HCT116 (cell line): ENCODE results near the gene CRELD2. TPM values are rescaled to one million over a fixed set of nuclear protein-coding genes. Genes with fewer than 3 reads are reported as not detected.
A peak's percentile ranks its signal among the peaks of the same experiment; 100 is the strongest.

ENCODE experiments used
- ATAC-seq: fragments of 200-7000 bp; cut with Tn5 transposase; 2 replicates; pipeline ENCODE4 v1.9.1; 2020; ENCODE audit warnings: mild to moderate bottlenecking, moderate library complexity
- BruUV-seq: library from RNA; stranded (reverse); fragments of 400-500 nt; replicated peaks from 2 replicates; lab custom pipeline; 2021; lab: Mats Ljungman, UMichigan
- CTCF ChIA-PET: fragments of 300-600 bp; sonication (Branson Sonifier 250); formaldehyde crosslinking; loops from one replicate; lab custom pipeline; 2021; ENCODE audit warnings: antibody characterized with exemption; lab: Charles Lee
- POLR2A ChIA-PET: fragments of 300-600, 350-600 bp; sonication (Branson Sonifier 250); formaldehyde crosslinking; loops from one replicate; lab custom pipeline; 2021; ENCODE audit warnings: antibody characterized with exemption; lab: Charles Lee
- RAD21 ChIA-PET, 2 experiments: fragments of 300-600 bp; sonication (Branson Sonifier 250); formaldehyde crosslinking; loops; one replicate each; lab custom pipeline; 2023; ENCODE audit warnings: low total read pairs in 2 of 2; ENCODE audit not compliant: uncharacterized antibody in 2 of 2, unreplicated experiment in 2 of 2, low non-redundant PET in 1 of 2; lab: Charles Lee
- DNase-seq: peaks from one replicate; pipeline ENCODE4 v3.0.0-alpha.2; 2010; ENCODE audit warnings: low read depth, low spot score
- H2AFZ ChIP-seq: fragments of 200-600 bp; shearing (Covaris generic), sonication (generic); 2 replicates; pipeline ENCODE4 v1.6.1; 2017; ENCODE audit warnings: low read depth, mixed run types, mixed read lengths, antibody characterized with exemption, low read length; ENCODE audit not compliant: poor library complexity, severe bottlenecking
- H3K27ac ChIP-seq: 2 replicates; pipeline ENCODE4 v1.5.1; 2012; ENCODE audit warnings: low read depth, low read length
- H3K27me3 ChIP-seq: fragments of 200-600 bp; sonication (generic); 2 replicates; pipeline ENCODE4 v1.6.1; 2016; ENCODE audit warnings: mixed run types, low read length, mixed read lengths; ENCODE audit not compliant: insufficient read depth
- H3K36me3 ChIP-seq, 2 experiments: fragments of 200-500 bp in 1 of 2; fragments of 200-600 bp in 1 of 2; sonication (Bioruptor generic) in 1 of 2; sonication (generic) in 1 of 2; 2 replicates each; pipeline versions ENCODE4 v1.5.1 to v1.6.1; 2014 to 2016; ENCODE audit warnings: low read length in 2 of 2, inconsistent platforms in 1 of 2, mixed read lengths in 1 of 2, mixed run types in 1 of 2; ENCODE audit not compliant: insufficient read depth in 2 of 2, control insufficient read depth in 1 of 2
- H3K4me1 ChIP-seq, 2 experiments: fragments of 200-600 bp in 1 of 2; sonication (generic) in 1 of 2; 2 replicates each; pipeline versions ENCODE4 v1.5.1 to v1.6.1; 2012 to 2017; ENCODE audit warnings: low read length in 2 of 2, inconsistent platforms in 1 of 2, mild to moderate bottlenecking in 1 of 2, mixed read lengths in 1 of 2, mixed run types in 1 of 2, moderate library complexity in 1 of 2; ENCODE audit not compliant: insufficient read depth in 2 of 2, control insufficient read depth in 1 of 2
- H3K4me2 ChIP-seq: fragments of 200-600 bp; sonication (generic); 2 replicates; pipeline ENCODE4 v1.6.1; 2017; ENCODE audit warnings: mixed run types, low read length, mixed read lengths
- H3K4me3 ChIP-seq, 2 experiments: fragments of 200-600 bp in 1 of 2; sonication (generic) in 1 of 2; replicated peaks in 1 of 2; 2 replicates each; pipeline ENCODE4 v1.5.1; 2011 to 2016; ENCODE audit warnings: low read length in 2 of 2, control low read depth in 1 of 2, low read depth in 1 of 2, mild to moderate bottlenecking in 1 of 2, mixed read lengths in 1 of 2, mixed run types in 1 of 2
- H3K79me2 ChIP-seq: fragments of 200-600 bp; sonication (generic); 2 replicates; pipeline ENCODE4 v1.6.1; 2017; ENCODE audit warnings: mild to moderate bottlenecking, mixed run types, low read length, moderate library complexity, mixed read lengths; ENCODE audit not compliant: insufficient read depth
- H3K9ac ChIP-seq: fragments of 200-600 bp; sonication (generic); 2 replicates; pipeline ENCODE4 v1.6.1; 2016; ENCODE audit warnings: low read length, mixed read lengths
- H3K9me2 ChIP-seq: fragments of 200-600 bp; sonication (generic), shearing (Covaris generic); 2 replicates; pipeline ENCODE4 v1.6.1; 2017; ENCODE audit warnings: mixed run types, mild to moderate bottlenecking, moderate library complexity; ENCODE audit not compliant: insufficient read depth
- H3K9me3 ChIP-seq, 2 experiments: fragments of 200-500 bp in 1 of 2; fragments of 200-600 bp in 1 of 2; sonication (Bioruptor generic) in 1 of 2; sonication (generic) in 1 of 2; 2 replicates each; pipeline ENCODE4 v1.6.1; 2014 to 2017; ENCODE audit warnings: low read length in 2 of 2, mixed read lengths in 2 of 2, inconsistent platforms in 1 of 2, low read depth in 1 of 2, mild to moderate bottlenecking in 1 of 2, mixed run types in 1 of 2, moderate library complexity in 1 of 2; ENCODE audit not compliant: control insufficient read depth in 1 of 2, insufficient read depth in 1 of 2
- H4K20me1 ChIP-seq: fragments of 200-600 bp; sonication (generic), shearing (Covaris generic); 2 replicates; pipeline ENCODE4 v1.6.1; 2017; ENCODE audit warnings: mixed run types, mild to moderate bottlenecking, moderate library complexity; ENCODE audit not compliant: insufficient read depth
- CBX3 ChIP-seq: IDR thresholded peaks from 2 replicates; pipeline ENCODE4 v1.6.1; 2012; ENCODE audit warnings: low read depth
- CEBPB ChIP-seq: IDR thresholded peaks from 2 replicates; pipeline ENCODE4 v1.6.1; 2012; ENCODE audit warnings: low read depth
- EGR1 ChIP-seq: IDR thresholded peaks from 2 replicates; pipeline ENCODE4 v1.6.1; 2012; ENCODE audit warnings: low read depth
- ELF1 ChIP-seq: IDR thresholded peaks from 2 replicates; pipeline ENCODE4 v1.6.1; 2012; ENCODE audit warnings: low read depth, borderline replicate concordance
- EZH2 ChIP-seq: fragments of 200-600 bp; sonication (generic); IDR thresholded peaks from 2 replicates; pipeline ENCODE4 v1.6.1; 2017; ENCODE audit warnings: antibody characterized with exemption, mixed run types
- EZH2phosphoT487 ChIP-seq: fragments of 200-600 bp; IDR thresholded peaks from 2 replicates; pipeline ENCODE4 v1.6.1; 2018; ENCODE audit warnings: antibody characterized with exemption, borderline replicate concordance
- FOSL1 ChIP-seq: IDR thresholded peaks from 2 replicates; pipeline ENCODE4 v1.6.1; 2012; ENCODE audit warnings: low read depth
- SIN3A ChIP-seq: IDR thresholded peaks from 2 replicates; pipeline ENCODE4 v1.6.1; 2012; ENCODE audit warnings: low read depth
- SRF ChIP-seq: IDR thresholded peaks from 2 replicates; pipeline ENCODE4 v1.6.1; 2012; ENCODE audit warnings: low read depth
- TCF7L2 ChIP-seq: IDR thresholded peaks from 2 replicates; pipeline ENCODE4 v1.7.0; 2011; ENCODE audit warnings: borderline replicate concordance, inconsistent platforms; ENCODE audit not compliant: insufficient read depth, insufficient read length; ENCODE audit errors: extremely low read depth
- YY1 ChIP-seq: IDR thresholded peaks from 2 replicates; pipeline ENCODE4 v1.6.1; 2011; ENCODE audit warnings: low read length, low read depth, moderate library complexity, mild to moderate bottlenecking; ENCODE audit not compliant: insufficient replicate concordance; ENCODE audit errors: extremely low read depth
- ZFX ChIP-seq: fragments of 450-650 bp; IDR thresholded peaks from 2 replicates; pipeline ENCODE4 v1.6.1; 2017
- ZNF274 ChIP-seq: fragments of 200-500 bp; sonication (Bioruptor generic); IDR thresholded peaks from 2 replicates; pipeline ENCODE4 v1.6.1; 2014; ENCODE audit warnings: mild to moderate bottlenecking, low read depth, low read length, inconsistent platforms
- intact Hi-C: fragments of 100-400 bp; cut with micrococcal nuclease; formaldehyde crosslinking; loops from 2 replicates; pipeline ENCODE4 v1.10.0; 2022
- total RNA-seq: library from RNA; stranded (reverse); gene quantifications from one replicate; pipeline ENCODE4 v1.2.1, GENCODE V29; 2021; ENCODE audit not compliant: unreplicated experiment
- TF ChIP-seq, protein P1 (sequence below): IDR thresholded peaks from 2 replicates; pipeline ENCODE4 v1.6.1; 2012; ENCODE audit warnings: low read depth
- TF ChIP-seq, protein P2 (sequence below): IDR thresholded peaks from 2 replicates; pipeline ENCODE4 v1.6.1; 2012
- TF ChIP-seq, protein P3 (sequence below), 3 experiments: fragments of 200-600 bp in 1 of 3; sonication (generic) in 1 of 3; IDR thresholded peaks in 2 of 3; conservative IDR thresholded peaks in 1 of 3; 2 replicates each; pipeline ENCODE4 v1.5.1; 2012 to 2017; ENCODE audit warnings: low read depth in 2 of 3, low read length in 2 of 3, antibody characterized with exemption in 1 of 3, borderline replicate concordance in 1 of 3, control low read depth in 1 of 3, mild to moderate bottlenecking in 1 of 3, mixed read lengths in 1 of 3, mixed run types in 1 of 3, moderate library complexity in 1 of 3; ENCODE audit not compliant: insufficient read depth in 1 of 3
- TF ChIP-seq, protein P4 (sequence below): IDR thresholded peaks from 2 replicates; pipeline ENCODE4 v1.6.1; 2012
- TF ChIP-seq, protein P5 (sequence below): IDR thresholded peaks from 2 replicates; pipeline ENCODE4 v1.6.1; 2011; ENCODE audit warnings: mild to moderate bottlenecking, low read length, moderate library complexity; ENCODE audit not compliant: insufficient replicate concordance; ENCODE audit errors: extremely low read depth

The CRELD2 gene
- total RNA-seq, 1 experiment from 2014 or later = 45.8 TPM

DNA sequence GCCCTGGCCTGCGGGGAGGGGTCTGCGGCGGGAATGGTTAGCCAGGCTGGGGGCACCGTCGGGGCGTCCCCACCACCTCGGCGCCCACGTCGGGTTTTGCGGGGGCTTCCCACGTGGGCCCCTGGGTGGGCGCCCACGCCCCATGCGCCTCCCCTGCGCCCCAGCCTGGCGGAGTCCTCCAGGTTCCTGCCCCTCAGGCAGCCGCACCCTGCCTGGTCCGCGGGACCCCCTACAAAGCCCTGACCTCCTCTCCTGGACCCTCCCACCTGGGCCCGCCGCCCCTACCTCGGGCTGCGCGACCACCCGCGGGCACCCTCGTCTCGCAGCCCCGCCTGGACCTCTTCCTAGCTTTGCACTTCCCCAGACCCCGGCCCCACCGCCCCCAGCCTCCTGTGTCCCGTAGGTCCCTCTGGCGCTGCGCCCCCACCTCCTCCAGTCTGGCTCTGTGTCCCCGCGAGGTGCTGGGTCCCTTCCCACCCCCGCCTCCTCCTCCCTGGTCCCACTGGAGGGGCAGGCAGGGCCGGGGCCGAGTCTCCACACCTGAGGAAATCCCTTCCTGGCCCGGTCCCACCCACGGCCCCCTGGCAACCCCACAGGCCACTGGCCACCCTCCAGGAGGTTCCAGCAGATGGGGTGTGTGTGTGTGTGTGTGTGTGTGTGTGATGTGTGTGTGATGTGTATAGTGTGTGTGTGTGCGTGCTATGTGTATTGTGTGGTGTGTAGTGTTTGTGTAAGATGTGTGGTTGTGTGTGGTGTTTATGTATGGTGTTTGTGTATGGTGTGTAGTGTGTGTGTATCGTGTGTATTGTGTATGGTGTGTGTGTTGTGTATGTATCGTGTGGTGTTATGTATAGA, 54.0 kb downstream of the CRELD2 start:
- H3K4me3 ChIP-seq = peak overlapping the region; percentile 61 to 67

More for the DNA sequence above, 54.0 kb downstream of the CRELD2 start:
- Histone ChIP-seq H3K9me3 (no peaks in the 10 kb centered on the region), H3K9ac (peak overlapping the region; percentile 85), H3K27ac (peak overlapping the region; percentile 100), H4K20me1 (no peaks in the 10 kb centered on the region), H3K4me2 (peak overlapping the region; percentile 95), H3K9me2 (no peaks in the 10 kb centered on the region), H3K27me3 (no peaks in the 10 kb centered on the region), H3K79me2 (no peaks in the 10 kb centered on the region), H3K4me1 (peaks cover 38 to 72% of the 10 kb centered on the region in 2 experiments), H2AFZ (no peak overlapping the region), H3K36me3 (no peaks in the 10 kb centered on the region)
- intact Hi-C loops = no loop called here
- no TSS peak for BruUV-seq
- CTCF ChIA-PET = interaction anchor here (1.3 kb wide), 1 partner anchor 41 kb away, joined by 5 read pairs; no protein-coding TSS in a partner anchor
- DNase-seq (no peak), ATAC-seq (no peak)
- no peak for TF ChIP-seq CBX3
- no peak for TF ChIP-seq SIN3A
- TF ChIP-seq, protein P1, sequence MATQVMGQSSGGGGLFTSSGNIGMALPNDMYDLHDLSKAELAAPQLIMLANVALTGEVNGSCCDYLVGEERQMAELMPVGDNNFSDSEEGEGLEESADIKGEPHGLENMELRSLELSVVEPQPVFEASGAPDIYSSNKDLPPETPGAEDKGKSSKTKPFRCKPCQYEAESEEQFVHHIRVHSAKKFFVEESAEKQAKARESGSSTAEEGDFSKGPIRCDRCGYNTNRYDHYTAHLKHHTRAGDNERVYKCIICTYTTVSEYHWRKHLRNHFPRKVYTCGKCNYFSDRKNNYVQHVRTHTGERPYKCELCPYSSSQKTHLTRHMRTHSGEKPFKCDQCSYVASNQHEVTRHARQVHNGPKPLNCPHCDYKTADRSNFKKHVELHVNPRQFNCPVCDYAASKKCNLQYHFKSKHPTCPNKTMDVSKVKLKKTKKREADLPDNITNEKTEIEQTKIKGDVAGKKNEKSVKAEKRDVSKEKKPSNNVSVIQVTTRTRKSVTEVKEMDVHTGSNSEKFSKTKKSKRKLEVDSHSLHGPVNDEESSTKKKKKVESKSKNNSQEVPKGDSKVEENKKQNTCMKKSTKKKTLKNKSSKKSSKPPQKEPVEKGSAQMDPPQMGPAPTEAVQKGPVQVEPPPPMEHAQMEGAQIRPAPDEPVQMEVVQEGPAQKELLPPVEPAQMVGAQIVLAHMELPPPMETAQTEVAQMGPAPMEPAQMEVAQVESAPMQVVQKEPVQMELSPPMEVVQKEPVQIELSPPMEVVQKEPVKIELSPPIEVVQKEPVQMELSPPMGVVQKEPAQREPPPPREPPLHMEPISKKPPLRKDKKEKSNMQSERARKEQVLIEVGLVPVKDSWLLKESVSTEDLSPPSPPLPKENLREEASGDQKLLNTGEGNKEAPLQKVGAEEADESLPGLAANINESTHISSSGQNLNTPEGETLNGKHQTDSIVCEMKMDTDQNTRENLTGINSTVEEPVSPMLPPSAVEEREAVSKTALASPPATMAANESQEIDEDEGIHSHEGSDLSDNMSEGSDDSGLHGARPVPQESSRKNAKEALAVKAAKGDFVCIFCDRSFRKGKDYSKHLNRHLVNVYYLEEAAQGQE = no peak
- no peak for TF ChIP-seq EZH2phosphoT487
- TF ChIP-seq FOSL1 = no peak
- TF ChIP-seq ZNF274 = no peak
- no peak for TF ChIP-seq TCF7L2
- TF ChIP-seq, protein P2, sequence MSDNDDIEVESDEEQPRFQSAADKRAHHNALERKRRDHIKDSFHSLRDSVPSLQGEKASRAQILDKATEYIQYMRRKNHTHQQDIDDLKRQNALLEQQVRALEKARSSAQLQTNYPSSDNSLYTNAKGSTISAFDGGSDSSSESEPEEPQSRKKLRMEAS = no peak
- TF ChIP-seq SRF = no peak
- TF ChIP-seq, protein P3, sequence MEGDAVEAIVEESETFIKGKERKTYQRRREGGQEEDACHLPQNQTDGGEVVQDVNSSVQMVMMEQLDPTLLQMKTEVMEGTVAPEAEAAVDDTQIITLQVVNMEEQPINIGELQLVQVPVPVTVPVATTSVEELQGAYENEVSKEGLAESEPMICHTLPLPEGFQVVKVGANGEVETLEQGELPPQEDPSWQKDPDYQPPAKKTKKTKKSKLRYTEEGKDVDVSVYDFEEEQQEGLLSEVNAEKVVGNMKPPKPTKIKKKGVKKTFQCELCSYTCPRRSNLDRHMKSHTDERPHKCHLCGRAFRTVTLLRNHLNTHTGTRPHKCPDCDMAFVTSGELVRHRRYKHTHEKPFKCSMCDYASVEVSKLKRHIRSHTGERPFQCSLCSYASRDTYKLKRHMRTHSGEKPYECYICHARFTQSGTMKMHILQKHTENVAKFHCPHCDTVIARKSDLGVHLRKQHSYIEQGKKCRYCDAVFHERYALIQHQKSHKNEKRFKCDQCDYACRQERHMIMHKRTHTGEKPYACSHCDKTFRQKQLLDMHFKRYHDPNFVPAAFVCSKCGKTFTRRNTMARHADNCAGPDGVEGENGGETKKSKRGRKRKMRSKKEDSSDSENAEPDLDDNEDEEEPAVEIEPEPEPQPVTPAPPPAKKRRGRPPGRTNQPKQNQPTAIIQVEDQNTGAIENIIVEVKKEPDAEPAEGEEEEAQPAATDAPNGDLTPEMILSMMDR (IDR thresholded peaks at IDR 0.05 in 2 of 3, conservative IDR thresholded peaks at IDR 0.05 in 1 of 3; ENCODE audit: borderline replicate concordance in 1 of 3, insufficient read depth in 1 of 3, low read depth in 2 of 3, low read length in 2 of 3) = no peak
- no peak for TF ChIP-seq YY1
- no peak for TF ChIP-seq ELF1
- TF ChIP-seq CEBPB = no peak
- no peak for TF ChIP-seq EGR1
- TF ChIP-seq EZH2 = no peak
- TF ChIP-seq, protein P4, sequence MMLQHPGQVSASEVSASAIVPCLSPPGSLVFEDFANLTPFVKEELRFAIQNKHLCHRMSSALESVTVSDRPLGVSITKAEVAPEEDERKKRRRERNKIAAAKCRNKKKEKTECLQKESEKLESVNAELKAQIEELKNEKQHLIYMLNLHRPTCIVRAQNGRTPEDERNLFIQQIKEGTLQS = no peak
- TF ChIP-seq ZFX = no peak
- TF ChIP-seq, protein P5, sequence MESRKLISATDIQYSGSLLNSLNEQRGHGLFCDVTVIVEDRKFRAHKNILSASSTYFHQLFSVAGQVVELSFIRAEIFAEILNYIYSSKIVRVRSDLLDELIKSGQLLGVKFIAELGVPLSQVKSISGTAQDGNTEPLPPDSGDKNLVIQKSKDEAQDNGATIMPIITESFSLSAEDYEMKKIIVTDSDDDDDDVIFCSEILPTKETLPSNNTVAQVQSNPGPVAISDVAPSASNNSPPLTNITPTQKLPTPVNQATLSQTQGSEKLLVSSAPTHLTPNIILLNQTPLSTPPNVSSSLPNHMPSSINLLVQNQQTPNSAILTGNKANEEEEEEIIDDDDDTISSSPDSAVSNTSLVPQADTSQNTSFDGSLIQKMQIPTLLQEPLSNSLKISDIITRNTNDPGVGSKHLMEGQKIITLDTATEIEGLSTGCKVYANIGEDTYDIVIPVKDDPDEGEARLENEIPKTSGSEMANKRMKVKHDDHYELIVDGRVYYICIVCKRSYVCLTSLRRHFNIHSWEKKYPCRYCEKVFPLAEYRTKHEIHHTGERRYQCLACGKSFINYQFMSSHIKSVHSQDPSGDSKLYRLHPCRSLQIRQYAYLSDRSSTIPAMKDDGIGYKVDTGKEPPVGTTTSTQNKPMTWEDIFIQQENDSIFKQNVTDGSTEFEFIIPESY = no peak
- RAD21 ChIA-PET = no interaction called here
- POLR2A ChIA-PET = interaction anchor here (1.7 kb wide), 1 partner anchor 10 kb away, joined by 11 read pairs; no protein-coding TSS in a partner anchor
